ENCODE data around the gene CHST11.

GRCh38 chr12:104714369-104714768, 257.6 kb downstream of the CHST11 start:
- TF ChIP-seq CTCF (conservative IDR thresholded peaks at IDR 0.05 in 1 of 2, IDR thresholded peaks at IDR 0.05 in 1 of 2; ENCODE audit: extremely low read depth in 1 of 2, insufficient read depth in 1 of 2, low read depth in 1 of 2, low read length in 2 of 2) = no peak
- TF ChIP-seq EZH2 (IDR thresholded peaks at IDR 0.05; ENCODE audit: borderline replicate concordance, low read length) = no peak
